ENCODE measurements around the gene PGAM1. TPM values are rescaled to one million over a fixed set of nuclear protein-coding genes. Genes with fewer than 3 reads are reported as not detected.
"Not testable (repeated sequence)": the region's sequence is repeated elsewhere in the genome, so short reads cannot be mapped to it uniquely, and the experiment has no call there.

The PGAM1 gene
- total RNA-seq, 2 donors from 2014 or later = 392 to 453 TPM

GRCh38 chr10:97465982-97466381, 40.0 kb downstream of the PGAM1 start:
- Histone ChIP-seq H3K4me1 (no peaks in the 10 kb centered on the region), H3K4me3 (no peak overlapping the region), H3K27me3 (no peaks in the 10 kb centered on the region), H3K36me3 (peaks cover 19% of the 10 kb centered on the region), H3K9me3 (no peaks in the 10 kb centered on the region), H3K9ac (ENCODE audit: low read depth in 2 of 2, low read length in 2 of 2) (no peak overlapping the region), H3K27ac (no peak overlapping the region)
- TF ChIP-seq CTCF (IDR thresholded peaks at IDR 0.05) = no peak
- intact Hi-C loops (cut with DNase I) = no loop called here
- DNase-seq = no peak

GRCh38 chr10:97466755-97467154, 40.8 kb downstream of the PGAM1 start:
- no peak overlapping the region for H3K27ac ChIP-seq

DNA sequence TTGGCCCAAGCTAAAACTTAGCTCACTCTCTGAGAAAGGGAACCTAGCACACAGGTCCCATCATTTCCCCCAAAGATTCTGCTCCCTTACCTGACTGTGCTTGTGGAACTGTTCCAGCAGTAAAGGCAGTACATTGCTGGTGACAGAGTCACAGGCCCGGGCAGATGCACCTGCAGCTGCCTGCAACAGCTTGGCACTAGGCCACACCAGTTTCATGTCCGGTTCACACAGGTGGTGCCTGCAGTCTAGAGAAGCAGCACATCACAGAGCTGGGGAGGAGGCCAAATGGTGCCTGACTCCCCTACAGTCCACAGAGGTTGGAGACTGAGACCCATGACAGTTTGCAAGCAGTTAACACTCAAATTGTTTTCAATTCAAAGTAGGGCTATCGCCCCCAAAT, 42.2 kb downstream of the PGAM1 start:
- no peak for DNase-seq
- Histone ChIP-seq H3K27ac (no peak overlapping the region), H3K4me1 (no peaks in the 10 kb centered on the region), H3K9ac (ENCODE audit: low read depth in 2 of 2, low read length in 2 of 2) (no peak overlapping the region), H3K9me3 (no peaks in the 10 kb centered on the region), H3K4me3 (no peak overlapping the region), H3K36me3 (peaks cover 18% of the 10 kb centered on the region), H3K27me3 (no peaks in the 10 kb centered on the region)
- intact Hi-C loops (cut with DNase I) = no loop called here
- TF ChIP-seq CTCF (IDR thresholded peaks at IDR 0.05) = no peak

More at GRCh38 chr10:97466755-97467154, 40.8 kb downstream of the PGAM1 start:
- TF ChIP-seq CTCF (IDR thresholded peaks at IDR 0.05) = no peak
- H3K4me3 ChIP-seq = no peak overlapping the region
- no peak for DNase-seq
- H3K27me3 ChIP-seq = no peaks in the 10 kb centered on the region
- H3K4me1 ChIP-seq = no peaks in the 10 kb centered on the region
- peaks cover 19% of the 10 kb centered on the region for H3K36me3 ChIP-seq
- intact Hi-C loops (cut with DNase I) = no loop called here
- no peaks in the 10 kb centered on the region for H3K9me3 ChIP-seq
- no peak overlapping the region for H3K9ac ChIP-seq (ENCODE audit: low read depth in 2 of 2, low read length in 2 of 2)

DNA sequence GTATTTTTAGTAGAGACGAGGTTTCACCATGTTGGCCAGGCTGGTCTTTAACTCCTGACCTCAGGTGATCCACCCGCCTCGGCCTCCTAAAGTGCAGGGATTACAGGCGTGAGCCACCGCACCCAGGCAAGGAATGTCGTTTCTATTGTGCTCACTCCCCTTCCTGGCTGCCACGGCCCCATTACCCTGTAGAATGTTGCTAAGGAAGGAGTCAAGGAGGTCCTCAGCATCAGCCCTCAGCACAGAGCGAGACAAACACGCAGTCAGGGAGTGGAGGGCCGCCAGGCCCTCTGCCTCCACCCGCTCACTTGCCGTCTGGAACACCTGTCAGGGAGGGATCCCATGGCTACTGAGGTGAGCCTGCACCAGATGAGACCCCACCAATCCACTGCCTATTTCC, 42.8 kb downstream of the PGAM1 start:
- intact Hi-C loops (cut with DNase I); H3K27ac ChIP-seq; H3K4me1 ChIP-seq; H3K9ac ChIP-seq (ENCODE audit: low read depth in 2 of 2, low read length in 2 of 2); H3K4me3 ChIP-seq; H3K27me3 ChIP-seq; H3K9me3 ChIP-seq; DNase-seq: not testable (repeated sequence)
- peaks cover 12% of the 10 kb centered on the region for H3K36me3 ChIP-seq

GRCh38 chr10:97474918-97475317, 48.9 kb downstream of the PGAM1 start:
- intact Hi-C loops (cut with DNase I) = no loop called here
- no peak overlapping the region for H3K4me3 ChIP-seq
- no peak for TF ChIP-seq CTCF (IDR thresholded peaks at IDR 0.05)
- H3K27ac ChIP-seq = no peak overlapping the region
- H3K4me1 ChIP-seq = no peaks in the 10 kb centered on the region
- H3K36me3 ChIP-seq = peaks cover 10% of the 10 kb centered on the region
- no peaks in the 10 kb centered on the region for H3K9me3 ChIP-seq
- no peak overlapping the region for H3K9ac ChIP-seq (ENCODE audit: low read depth in 2 of 2, low read length in 2 of 2)
- no peak for DNase-seq
- no peaks in the 10 kb centered on the region for H3K27me3 ChIP-seq

- DNase-seq = no peak
- no peaks in the 10 kb centered on the region for H3K27me3 ChIP-seq
- H3K4me3 ChIP-seq = no peak overlapping the region
- intact Hi-C loops (cut with DNase I) = no loop called here
- H3K9ac ChIP-seq (ENCODE audit: low read depth in 2 of 2, low read length in 2 of 2) = no peak overlapping the region
- no peak overlapping the region for H3K27ac ChIP-seq
- H3K4me1 ChIP-seq = no peaks in the 10 kb centered on the region
- H3K9me3 ChIP-seq = no peaks in the 10 kb centered on the region
- no peaks in the 10 kb centered on the region for H3K36me3 ChIP-seq
- no peak for TF ChIP-seq CTCF (IDR thresholded peaks at IDR 0.05)
Measured at GRCh38 chr10:97475936-97476594, 50.1 kb downstream of the PGAM1 start.

DNA sequence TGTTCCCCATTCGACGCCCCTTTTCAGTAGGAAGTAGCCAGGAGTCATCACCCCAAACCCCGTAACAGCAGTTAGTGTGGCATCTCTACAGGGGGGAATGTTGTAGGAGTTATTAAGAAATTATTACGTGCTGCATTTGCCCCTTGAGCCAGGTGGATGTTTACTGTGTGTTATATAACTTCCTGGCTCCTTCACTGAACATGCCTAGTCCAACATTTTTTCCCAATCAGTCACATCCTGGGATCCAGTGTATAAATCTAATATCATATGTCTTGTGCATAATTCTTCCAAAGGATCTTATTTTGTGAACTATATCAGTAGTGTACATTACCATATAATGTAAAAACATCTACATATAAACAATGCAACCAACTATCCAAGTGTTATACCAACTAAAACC, 53.4 kb downstream of the PGAM1 start:
- intact Hi-C loops (cut with DNase I); DNase-seq; H3K36me3 ChIP-seq; H3K27ac ChIP-seq; H3K27me3 ChIP-seq; H3K4me1 ChIP-seq; H3K9me3 ChIP-seq; H3K4me3 ChIP-seq; H3K9ac ChIP-seq (ENCODE audit: low read depth in 2 of 2, low read length in 2 of 2): not testable (repeated sequence)

Data from colonic mucosa (tissue), 4 donors.